ENCODE results near the gene DYNLL1.

GRCh38 chr12:120483621-120484020, 12.3 kb upstream of the DYNLL1 start:
- TF ChIP-seq CTCF (conservative IDR thresholded peaks at IDR 0.05; ENCODE audit: low read depth, low read length) (no peak), RAD21 (IDR thresholded peaks at IDR 0.05; ENCODE audit: low read length) (no peak), POLR2A (IDR thresholded peaks at IDR 0.05; ENCODE audit: low read depth, low read length) (no peak), MXI1 (IDR thresholded peaks at IDR 0.05; ENCODE audit: borderline replicate concordance, low read depth, low read length) (no peak), ELK1 (IDR thresholded peaks at IDR 0.05; ENCODE audit: borderline replicate concordance, low read depth, low read length) (no peak), RFX5 (IDR thresholded peaks at IDR 0.05; ENCODE audit: low read depth, low read length) (no peak), FOS (IDR thresholded peaks at IDR 0.05; ENCODE audit: low read depth, low read length) (no peak), CEBPB (IDR thresholded peaks at IDR 0.05; ENCODE audit: low read depth, low read length) (no peak), USF2 (IDR thresholded peaks at IDR 0.05; ENCODE audit: low read depth, low read length) (no peak), MAFK (IDR thresholded peaks at IDR 0.05; ENCODE audit: low read depth, low read length) (no peak), RCOR1 (IDR thresholded peaks at IDR 0.05; ENCODE audit: insufficient replicate concordance, low read length) (no peak), MAZ (IDR thresholded peaks at IDR 0.05; ENCODE audit: borderline replicate concordance, low read depth, low read length) (no peak)

Measured in IMR-90 (cell line).